Immature natural killer cell (primary cell): ENCODE data around the gene RNF220. TPM values are rescaled to one million over a fixed set of nuclear protein-coding genes. Genes with fewer than 3 reads are reported as not detected.
"Not testable (repeated sequence)": the region's sequence is repeated elsewhere in the genome, so short reads cannot be mapped to it uniquely, and the experiment has no call there.

ENCODE experiments used
- DNase-seq, 3 donors: peaks; one replicate each; pipeline ENCODE4 v3.0.0; 2022; ENCODE audit warnings: mixed read lengths in 1 of 3
- H3K27ac Mint-ChIP-seq, 6 donors: one replicate each; pipeline ENCODE4 v1.8.0; 2020; ENCODE audit warnings: mixed read lengths in 6 of 6, mild to moderate bottlenecking in 5 of 6, inconsistent platforms in 4 of 6, moderate library complexity in 3 of 6
- H3K27me3 Mint-ChIP-seq, 3 donors: one replicate each; pipeline ENCODE4 v1.8.0; 2020 to 2021; ENCODE audit warnings: low read depth in 3 of 3, mild to moderate bottlenecking in 3 of 3, mixed read lengths in 3 of 3, moderate library complexity in 3 of 3, inconsistent platforms in 1 of 3
- H3K36me3 Mint-ChIP-seq, 3 donors: one replicate each; pipeline ENCODE4 v1.8.0; 2020; ENCODE audit warnings: mixed read lengths in 3 of 3, inconsistent platforms in 2 of 3, mild to moderate bottlenecking in 2 of 3
- H3K4me1 Mint-ChIP-seq, 2 donors: one replicate each; pipeline ENCODE4 v1.8.0; 2020; ENCODE audit warnings: inconsistent platforms in 2 of 2, mild to moderate bottlenecking in 2 of 2, mixed read lengths in 2 of 2, moderate library complexity in 1 of 2
- H3K4me3 Mint-ChIP-seq, 5 donors: one replicate each; pipeline ENCODE4 v1.8.0; 2020; ENCODE audit warnings: mild to moderate bottlenecking in 5 of 5, mixed read lengths in 5 of 5, inconsistent platforms in 3 of 5, moderate library complexity in 3 of 5
- H3K9me3 Mint-ChIP-seq, 6 donors: one replicate each; pipeline ENCODE4 v1.8.0; 2020; ENCODE audit warnings: mild to moderate bottlenecking in 6 of 6, mixed read lengths in 6 of 6, inconsistent platforms in 4 of 6, moderate library complexity in 3 of 6
- polyA plus RNA-seq, 3 donors: library from polyadenylated mRNA; unstranded; fragments of 300-500 nt; fragmentation: Illumina TruSeq; gene quantifications; one replicate each; pipeline ENCODE4 v1.2.3, GENCODE V29; 2021

The RNF220 gene
- polyA plus RNA-seq, 3 donors from 2014 or later: 69.4 to 107 (median 83.2) TPM

DNA sequence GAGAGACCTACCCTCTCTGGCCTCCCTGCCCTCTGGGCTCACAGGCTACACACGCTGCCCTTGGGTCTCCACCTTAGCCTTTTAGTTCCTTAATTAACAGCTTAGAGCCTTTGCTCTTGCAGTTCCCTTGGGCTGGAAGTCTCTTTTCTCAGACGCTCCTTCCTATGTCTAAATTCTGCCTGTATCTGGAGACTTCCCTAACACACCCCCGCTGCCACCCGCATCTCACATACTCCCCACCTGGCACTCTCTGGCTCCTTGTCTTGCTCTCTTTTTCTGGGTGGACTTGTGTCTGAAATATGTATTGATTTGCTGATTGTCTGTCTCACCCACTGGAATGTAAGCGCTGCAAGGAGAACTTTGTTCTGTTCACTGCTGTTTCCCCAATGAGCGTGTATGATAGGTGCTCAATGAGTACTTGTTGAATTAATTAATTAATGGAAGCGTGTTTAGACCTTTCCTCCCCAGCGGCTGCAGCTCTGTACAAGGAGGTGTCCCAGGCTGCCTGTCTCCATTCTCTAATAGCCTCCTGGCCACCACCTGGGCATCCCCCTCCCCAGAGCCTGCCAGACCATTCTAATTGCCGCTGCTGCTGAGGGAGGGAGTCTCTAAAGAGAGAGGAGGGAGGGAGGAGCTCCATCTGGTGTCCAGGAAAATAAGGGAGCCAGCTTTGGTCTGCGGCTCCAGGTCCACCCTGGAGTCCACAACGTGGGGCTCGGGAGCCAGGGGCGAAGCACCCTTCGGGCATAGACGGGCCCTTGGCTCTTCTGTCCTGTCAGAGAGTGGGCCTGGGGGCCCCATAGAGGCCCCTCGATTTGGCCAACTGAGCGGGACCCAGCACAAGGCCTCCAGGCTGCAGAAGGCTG, 95.4 kb downstream of the RNF220 start:
- Mint-ChIP-seq H3K4me1 (no peaks in the 10 kb centered on the region), H3K4me3 (no peak overlapping the region), H3K27ac (no peak overlapping the region), H3K9me3 (no peaks in the 10 kb centered on the region), H3K27me3 (peaks cover 0 to 7% (median 4%) of the 10 kb centered on the region in 3 donors), H3K36me3 (no peaks in the 10 kb centered on the region)
- DNase-seq: no peak

DNA sequence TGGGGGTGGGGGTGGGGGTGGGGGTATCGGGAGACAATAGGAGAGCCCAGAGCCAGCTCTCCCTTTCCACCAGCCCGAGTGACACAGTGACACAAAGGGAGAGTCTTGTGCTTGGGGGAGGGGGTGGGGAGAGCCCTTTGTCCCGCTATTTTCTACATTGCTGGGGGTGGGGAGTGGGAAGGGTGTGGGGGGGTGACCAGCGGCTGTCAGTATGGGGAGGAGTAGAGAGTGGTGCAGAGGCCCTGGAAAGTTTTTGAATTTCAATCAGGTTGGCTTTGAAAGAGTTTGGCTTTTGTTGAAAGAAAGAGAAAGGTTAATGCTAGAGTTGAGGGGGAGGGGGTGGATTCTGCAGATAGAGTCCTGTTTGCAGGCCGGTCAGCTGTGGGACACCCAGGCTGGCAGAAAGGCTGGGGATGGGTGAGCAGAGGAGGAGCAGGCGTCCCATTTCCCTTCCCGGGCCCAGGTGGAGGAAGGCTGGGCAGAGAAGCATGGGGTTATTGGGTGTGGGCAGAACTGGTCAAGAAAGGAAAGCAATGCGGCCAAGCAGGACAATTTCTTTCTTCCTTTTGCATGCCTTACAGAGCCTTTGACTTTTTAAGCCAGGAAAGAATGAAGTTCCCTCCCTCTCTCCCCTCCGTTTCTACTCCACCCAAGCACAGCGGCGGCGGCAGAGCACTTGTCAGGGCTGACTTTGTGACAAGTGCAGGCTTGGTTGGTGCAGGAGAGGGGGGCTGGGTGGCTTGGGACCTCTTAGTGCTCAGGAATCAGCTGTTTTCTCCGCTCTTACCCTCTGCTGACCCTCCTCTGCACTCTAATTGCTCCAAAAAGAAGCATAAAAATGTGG, 96.2 kb downstream of the RNF220 start:
- H3K4me3 Mint-ChIP-seq: no peak overlapping the region
- no peaks in the 10 kb centered on the region for H3K36me3 Mint-ChIP-seq
- DNase-seq: no peak
- no peaks in the 10 kb centered on the region for H3K9me3 Mint-ChIP-seq
- H3K4me1 Mint-ChIP-seq: no peaks in the 10 kb centered on the region
- peaks cover 0 to 7% (median 4%) of the 10 kb centered on the region in 3 donors for H3K27me3 Mint-ChIP-seq
- no peak overlapping the region for H3K27ac Mint-ChIP-seq

DNA sequence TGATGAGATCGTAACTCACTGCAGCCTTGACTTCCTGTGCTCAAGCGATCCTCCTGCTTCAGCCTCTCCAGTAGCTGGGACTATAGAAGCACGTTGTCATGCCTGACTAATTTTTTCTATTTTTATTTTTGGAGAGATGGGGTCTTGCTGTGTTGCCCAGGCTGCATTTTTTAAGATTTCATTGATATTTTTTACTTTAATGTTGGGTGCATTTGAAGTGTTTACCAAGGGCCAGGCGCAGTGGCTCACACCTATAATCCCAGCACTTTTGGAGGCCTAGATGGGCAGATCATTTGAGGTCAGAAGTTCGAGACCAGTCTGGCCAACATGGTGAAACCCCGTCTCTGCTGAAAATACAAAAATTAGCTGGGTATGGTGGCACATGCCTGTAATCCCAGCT, 97.8 kb downstream of the RNF220 start:
- not testable (repeated sequence) for H3K36me3 Mint-ChIP-seq, H3K27ac Mint-ChIP-seq, H3K4me1 Mint-ChIP-seq, H3K9me3 Mint-ChIP-seq, H3K27me3 Mint-ChIP-seq, DNase-seq, H3K4me3 Mint-ChIP-seq

DNA sequence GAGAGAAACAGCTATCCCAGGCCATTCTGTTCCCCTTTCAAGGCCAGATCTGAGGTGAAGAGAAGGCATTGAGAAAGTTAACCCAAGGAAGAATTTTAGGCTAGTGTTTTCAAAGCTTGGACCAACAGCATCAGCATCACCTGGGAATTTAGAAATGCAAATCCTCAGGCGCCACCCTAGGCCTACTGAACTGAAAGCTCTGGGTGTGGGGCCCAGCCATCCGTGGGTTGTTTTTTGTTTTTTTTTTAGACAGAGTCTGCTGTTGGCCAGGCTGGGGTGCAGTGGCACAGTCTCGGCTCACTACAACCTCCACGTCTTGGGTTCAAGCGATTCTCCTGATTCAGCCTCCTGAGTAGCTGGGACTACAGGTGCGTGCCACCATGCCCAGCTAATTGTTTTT, 98.6 kb downstream of the RNF220 start:
- H3K9me3 Mint-ChIP-seq: no peaks in the 10 kb centered on the region
- no peaks in the 10 kb centered on the region for H3K36me3 Mint-ChIP-seq
- no peak for DNase-seq
- peaks cover 2 to 9% (median 7%) of the 10 kb centered on the region in 3 donors for H3K27me3 Mint-ChIP-seq
- no peak overlapping the region for H3K4me3 Mint-ChIP-seq
- H3K27ac Mint-ChIP-seq: no peak overlapping the region
- H3K4me1 Mint-ChIP-seq: no peaks in the 10 kb centered on the region

DNA sequence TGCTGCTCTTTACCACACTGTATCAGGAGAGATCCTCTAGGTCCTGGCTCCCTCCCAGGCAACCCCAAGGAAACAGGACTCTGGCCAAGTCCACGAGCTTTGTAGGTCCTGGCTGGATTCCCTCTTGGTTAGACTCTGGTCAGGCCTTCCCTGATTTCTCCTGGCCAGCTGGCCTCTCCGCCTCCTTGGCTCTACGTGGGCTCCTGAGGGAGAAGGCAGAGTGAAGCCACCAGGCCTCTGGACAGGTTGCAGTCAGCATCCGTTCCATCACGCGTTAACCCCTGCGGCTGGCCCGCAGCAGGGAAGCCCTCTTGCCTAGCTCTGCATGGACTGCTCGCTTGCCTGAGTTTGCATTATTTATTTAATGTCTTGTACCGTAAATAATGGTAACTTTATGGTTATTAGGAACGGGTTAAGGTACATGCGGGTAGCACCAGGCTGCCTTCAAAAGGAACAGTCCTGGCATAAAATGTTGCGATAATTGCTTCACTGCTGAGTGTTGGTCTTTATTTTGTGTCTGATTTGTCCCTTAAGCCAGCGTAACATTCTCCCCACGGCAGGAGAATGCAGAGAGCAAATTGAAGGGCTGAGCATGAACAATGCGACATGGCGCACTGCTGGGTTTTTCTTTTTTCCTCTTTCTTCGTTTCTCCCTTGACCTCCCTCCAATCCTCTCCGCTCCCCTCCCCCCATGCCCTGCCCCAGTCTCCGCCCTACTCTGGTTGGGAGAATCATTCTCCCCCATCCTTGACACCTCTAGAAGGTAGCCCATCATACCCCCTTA, 100.3 kb downstream of the RNF220 start:
- Mint-ChIP-seq H3K27me3 (peaks cover 2 to 9% (median 7%) of the 10 kb centered on the region in 3 donors), H3K4me3 (no peak overlapping the region), H3K36me3 (no peaks in the 10 kb centered on the region), H3K4me1 (no peaks in the 10 kb centered on the region), H3K9me3 (no peaks in the 10 kb centered on the region), H3K27ac (no peak overlapping the region)
- DNase-seq: no peak

DNA sequence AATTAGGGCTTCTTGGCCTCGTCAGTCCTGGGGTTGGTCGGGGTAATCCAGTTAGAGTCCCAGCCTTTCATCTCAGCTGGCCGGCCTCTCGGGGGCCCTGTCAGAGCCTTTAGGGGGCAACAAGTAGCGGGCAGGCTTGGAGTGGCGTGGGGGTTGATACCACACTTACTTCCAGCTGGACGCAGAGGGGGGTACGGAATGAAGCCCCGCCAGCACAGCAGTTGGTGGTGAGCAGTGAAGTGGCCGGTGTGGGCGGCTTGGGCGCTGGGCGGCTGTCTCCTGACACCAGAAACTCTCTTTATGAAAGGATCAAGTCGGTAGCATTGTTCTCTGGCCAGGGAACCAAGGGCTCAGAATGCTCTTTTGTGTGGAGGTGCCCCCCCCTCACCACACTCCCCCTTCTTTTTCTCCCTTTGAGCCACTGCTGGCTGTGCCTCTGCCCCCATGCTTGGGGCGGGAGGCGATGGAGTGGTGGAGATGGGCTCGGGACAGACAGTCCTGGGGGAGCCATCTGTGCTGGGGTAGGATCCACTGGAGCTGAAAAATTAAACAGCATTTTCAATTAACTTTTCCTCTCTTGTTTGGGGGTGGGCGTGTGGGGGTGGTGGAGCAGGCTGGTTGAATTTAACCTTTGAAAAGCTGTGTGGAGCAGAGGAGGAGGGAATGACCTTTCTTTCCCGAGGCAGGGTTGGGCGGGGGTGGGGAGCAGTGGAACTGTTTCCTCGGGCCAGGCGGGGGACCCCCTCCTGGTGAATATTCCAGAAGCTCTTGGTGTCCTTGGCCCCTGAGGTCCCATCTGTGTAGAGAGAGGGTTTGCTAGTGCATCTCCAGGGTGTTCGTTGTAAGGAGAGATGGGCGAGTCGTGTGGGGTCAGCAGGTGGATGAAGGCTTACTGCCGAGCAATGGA, 102.7 kb downstream of the RNF220 start:
- Mint-ChIP-seq H3K27me3 (peaks cover 2 to 11% (median 2%) of the 10 kb centered on the region in 3 donors), H3K4me1 (no peaks in the 10 kb centered on the region), H3K27ac (no peak overlapping the region), H3K9me3 (no peaks in the 10 kb centered on the region), H3K4me3 (no peak overlapping the region), H3K36me3 (no peaks in the 10 kb centered on the region)
- no peak for DNase-seq

DNA sequence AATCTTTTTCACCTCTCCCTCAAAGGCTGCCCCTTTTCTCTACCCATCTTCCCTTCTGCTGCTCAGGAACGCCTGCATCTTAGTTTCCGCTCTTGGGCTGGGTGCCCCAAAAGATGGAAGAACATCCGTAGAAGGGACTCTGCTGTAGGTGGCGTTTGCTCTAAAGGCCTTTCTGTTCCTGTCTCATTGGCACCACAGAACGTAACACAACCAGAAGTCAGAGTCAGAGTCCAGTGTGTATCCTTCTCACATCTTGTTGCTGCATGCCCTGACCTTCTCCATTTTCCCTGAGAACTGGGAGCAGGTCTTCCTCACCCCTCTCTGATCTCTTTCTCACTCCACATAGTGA, 103.3 kb downstream of the RNF220 start:
- Mint-ChIP-seq H3K4me3 (no peak overlapping the region), H3K4me1 (no peaks in the 10 kb centered on the region), H3K27me3 (peaks cover 2 to 11% (median 2%) of the 10 kb centered on the region in 3 donors)

DNA sequence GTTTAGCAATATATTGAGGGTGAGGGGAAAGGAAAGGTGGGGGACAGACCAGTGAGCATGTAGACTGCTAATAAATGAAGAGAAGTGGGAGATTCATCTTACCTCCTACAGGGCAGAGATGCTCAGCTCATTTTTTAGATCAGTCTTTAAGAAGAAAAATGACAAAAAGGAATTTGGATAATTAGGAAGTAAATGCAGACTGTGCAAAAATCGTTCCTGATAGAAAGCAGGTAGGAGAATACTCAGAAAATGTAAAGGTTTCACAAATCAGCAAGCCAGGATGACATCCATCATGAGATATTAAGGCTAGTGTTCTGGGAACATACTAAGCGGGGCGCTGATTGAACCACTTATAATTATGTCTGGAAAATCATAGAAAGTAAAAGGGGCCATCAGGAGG, 106.3 kb downstream of the RNF220 start:
- DNase-seq: no peak
- H3K27me3 Mint-ChIP-seq: peaks cover 2 to 15% (median 3%) of the 10 kb centered on the region in 3 donors
- H3K36me3 Mint-ChIP-seq: no peaks in the 10 kb centered on the region
- H3K4me1 Mint-ChIP-seq: no peaks in the 10 kb centered on the region
- no peak overlapping the region for H3K27ac Mint-ChIP-seq
- no peak overlapping the region for H3K4me3 Mint-ChIP-seq
- no peaks in the 10 kb centered on the region for H3K9me3 Mint-ChIP-seq

More for the DNA sequence above, 103.3 kb downstream of the RNF220 start:
- no peaks in the 10 kb centered on the region for H3K9me3 Mint-ChIP-seq
- no peak overlapping the region for H3K27ac Mint-ChIP-seq
- no peak for DNase-seq
- no peaks in the 10 kb centered on the region for H3K36me3 Mint-ChIP-seq

DNA sequence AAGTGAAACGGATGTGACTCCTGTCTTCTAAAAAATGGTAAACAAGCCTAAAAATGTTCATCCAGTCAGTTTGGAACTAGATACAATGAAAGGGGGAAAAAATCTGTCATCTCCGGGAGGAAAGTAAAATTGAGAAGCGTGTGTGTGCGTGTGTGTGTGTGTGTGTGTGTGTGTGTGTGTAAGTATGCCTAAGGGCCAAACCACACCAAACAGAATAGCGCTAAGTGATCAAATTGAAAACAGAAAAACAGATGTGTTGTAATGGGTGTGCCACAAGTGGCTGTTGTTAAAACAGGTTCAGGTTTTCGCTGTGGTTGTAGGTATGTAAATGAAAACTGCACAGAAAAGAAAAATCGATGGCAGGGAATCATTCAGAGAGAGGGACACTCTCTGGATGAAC, 106.7 kb downstream of the RNF220 start:
- DNase-seq: no peak
- Mint-ChIP-seq H3K27me3 (peaks cover 2 to 12% (median 3%) of the 10 kb centered on the region in 3 donors), H3K4me1 (no peaks in the 10 kb centered on the region), H3K27ac (no peak overlapping the region), H3K36me3 (no peaks in the 10 kb centered on the region), H3K4me3 (no peak overlapping the region), H3K9me3 (no peaks in the 10 kb centered on the region)

DNA sequence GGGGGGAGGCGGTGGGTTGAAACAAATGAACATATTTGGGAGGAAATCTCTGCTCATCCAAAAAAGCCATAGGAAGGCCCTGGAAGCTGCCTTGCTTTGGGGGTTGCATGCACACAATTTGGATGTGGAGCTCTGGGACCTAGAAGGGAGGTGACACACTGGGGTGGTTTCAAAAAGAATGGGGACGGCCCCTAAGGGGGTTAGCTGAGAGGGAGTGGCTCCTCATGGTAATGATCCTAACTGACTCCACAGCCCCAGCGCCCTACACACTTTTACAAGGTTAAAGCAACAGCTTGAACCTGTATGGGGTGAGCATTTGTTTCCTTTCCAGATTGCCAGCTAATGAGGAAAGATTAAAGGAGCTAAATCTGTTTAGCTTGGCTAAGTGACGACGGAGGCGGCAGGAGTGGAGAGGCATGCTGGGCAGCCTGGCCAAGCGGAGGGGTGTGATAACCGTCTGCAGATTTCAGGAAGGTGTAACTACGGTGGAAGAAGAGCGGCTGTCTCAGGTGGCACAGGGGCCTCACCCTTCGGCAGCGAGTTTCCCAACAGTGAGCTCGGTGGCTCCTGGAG, 107.3 kb downstream of the RNF220 start:
- no peaks in the 10 kb centered on the region for H3K4me1 Mint-ChIP-seq
- no peaks in the 10 kb centered on the region for H3K9me3 Mint-ChIP-seq
- no peak overlapping the region for H3K4me3 Mint-ChIP-seq
- no peaks in the 10 kb centered on the region for H3K36me3 Mint-ChIP-seq
- DNase-seq: no peak
- H3K27ac Mint-ChIP-seq: no peak overlapping the region
- peaks cover 3 to 12% (median 4%) of the 10 kb centered on the region in 3 donors for H3K27me3 Mint-ChIP-seq

DNA sequence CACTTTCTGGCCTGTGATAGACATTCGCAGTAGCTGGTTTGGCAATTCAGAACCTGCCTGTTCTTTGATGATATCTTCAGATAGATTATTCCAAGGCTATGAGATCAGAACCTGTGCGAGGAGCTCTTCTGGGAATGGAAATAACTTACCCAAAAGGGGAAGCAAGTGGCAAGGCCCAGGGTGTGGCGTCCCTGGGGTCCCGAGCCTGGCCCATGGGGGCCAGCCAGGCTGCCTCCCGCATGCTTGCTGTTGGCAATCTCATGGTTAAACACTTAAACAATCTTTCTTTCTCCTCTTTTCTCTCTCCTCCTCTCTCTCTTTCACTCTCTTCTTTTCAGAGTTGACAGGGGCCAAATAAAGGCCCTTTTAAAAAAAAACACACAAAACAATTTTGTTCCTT, 108.1 kb downstream of the RNF220 start:
- Mint-ChIP-seq H3K36me3 (no peaks in the 10 kb centered on the region), H3K9me3 (no peaks in the 10 kb centered on the region), H3K27me3 (peaks cover 3 to 10% (median 4%) of the 10 kb centered on the region in 3 donors), H3K4me3 (no peak overlapping the region), H3K27ac (no peak overlapping the region), H3K4me1 (no peaks in the 10 kb centered on the region)
- no peak for DNase-seq

DNA sequence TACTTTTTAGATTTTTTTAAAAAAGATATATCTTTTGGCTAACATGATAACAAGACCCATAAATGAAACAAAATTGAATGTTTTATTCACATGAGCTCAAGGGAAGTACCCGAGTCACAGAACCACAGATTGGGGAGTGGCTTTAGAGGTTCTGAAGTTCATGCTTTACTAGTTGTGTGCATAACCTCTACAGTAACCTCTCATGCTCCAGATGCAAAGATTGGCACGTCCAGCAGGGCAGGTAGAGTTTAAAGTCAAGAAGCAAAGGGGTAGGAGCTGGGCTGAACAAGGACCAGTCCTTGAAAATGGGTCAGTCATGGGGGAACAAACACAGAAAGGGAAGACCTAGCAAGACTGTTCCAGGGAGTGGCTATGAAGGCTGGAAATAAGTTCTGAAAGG, 109.6 kb downstream of the RNF220 start:
- Mint-ChIP-seq H3K9me3 (no peaks in the 10 kb centered on the region), H3K4me3 (no peak overlapping the region)
- no peak for DNase-seq

DNA sequence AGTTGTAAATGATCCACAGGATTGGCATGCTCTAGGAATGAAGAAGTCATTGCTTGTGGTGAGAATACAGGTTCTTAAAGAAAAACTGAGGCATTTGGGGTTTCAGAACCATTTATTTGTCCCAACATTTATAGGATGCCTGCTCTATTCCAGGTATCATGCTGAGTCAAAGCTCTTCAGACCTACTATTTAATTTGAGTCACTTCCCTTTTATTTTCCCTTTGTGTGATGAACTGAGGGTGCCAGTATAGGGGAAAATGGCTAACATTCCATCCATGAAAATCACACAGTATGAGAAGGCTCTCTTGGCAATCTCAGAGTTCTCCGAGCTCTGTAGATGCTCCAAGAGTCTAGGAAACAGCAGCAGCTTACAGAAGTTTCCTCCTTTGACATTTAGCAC, 110.4 kb downstream of the RNF220 start:
- peaks cover 15 to 16% of the 10 kb centered on the region in 2 donors for H3K4me1 Mint-ChIP-seq
- no peak for DNase-seq
- H3K9me3 Mint-ChIP-seq: no peaks in the 10 kb centered on the region
- H3K36me3 Mint-ChIP-seq: no peaks in the 10 kb centered on the region
- no peak overlapping the region for H3K4me3 Mint-ChIP-seq
- H3K27me3 Mint-ChIP-seq: peaks cover 3 to 10% (median 8%) of the 10 kb centered on the region in 3 donors
- H3K27ac Mint-ChIP-seq: no peak overlapping the region

More for the DNA sequence above, 109.6 kb downstream of the RNF220 start:
- no peak overlapping the region for H3K27ac Mint-ChIP-seq
- peaks cover 11 to 13% of the 10 kb centered on the region in 2 donors for H3K4me1 Mint-ChIP-seq
- peaks cover 3 to 10% (median 6%) of the 10 kb centered on the region in 3 donors for H3K27me3 Mint-ChIP-seq
- no peaks in the 10 kb centered on the region for H3K36me3 Mint-ChIP-seq
